Neutrophil (primary cell): Measurements from ENCODE around the gene NT5C2.

Experiments
- H3K27ac ChIP-seq: fragments of 200-600 bp; sonication (generic); 2 replicates; pipeline ENCODE4 v1.5.1; 2016; ENCODE audit warnings: mild to moderate bottlenecking, moderate library complexity
- H3K27me3 ChIP-seq: fragments of 200-600 bp; sonication (generic); 2 replicates; pipeline ENCODE4 v1.6.0; 2016; ENCODE audit warnings: mild to moderate bottlenecking
- H3K36me3 ChIP-seq: fragments of 200-600 bp; sonication (generic); 2 replicates; pipeline ENCODE4 v1.5.1; 2017
- H3K4me1 ChIP-seq, 2 experiments: fragments of 200-600 bp in 1 of 2; sonication (generic) in 1 of 2; 1 replicate in 1 of 2; 2 replicates in 1 of 2; pipeline versions ENCODE4 v1.5.1 to v1.6.1; 2013 to 2016; ENCODE audit warnings: low read depth in 1 of 2, low read length in 1 of 2, mild to moderate bottlenecking in 1 of 2, moderate library complexity in 1 of 2; ENCODE audit not compliant: control insufficient read depth in 1 of 2, insufficient read depth in 1 of 2
- H3K4me3 ChIP-seq, 2 experiments: fragments of 200-600 bp in 1 of 2; sonication (generic) in 1 of 2; 1 replicate in 1 of 2; 2 replicates in 1 of 2; pipeline ENCODE4 v1.5.1; 2013 to 2016; ENCODE audit warnings: low read depth in 1 of 2, low read length in 1 of 2, mild to moderate bottlenecking in 1 of 2, moderate library complexity in 1 of 2
- H3K9me3 ChIP-seq: fragments of 200-600 bp; sonication (generic); 2 replicates; pipeline ENCODE4 v1.5.1; 2016
- TF ChIP-seq, protein P1 (sequence below): fragments of 200-600 bp; sonication (generic); IDR thresholded peaks from 2 replicates; pipeline ENCODE4 v1.5.1; 2016; ENCODE audit warnings: antibody characterized with exemption

The NT5C2 gene

DNA sequence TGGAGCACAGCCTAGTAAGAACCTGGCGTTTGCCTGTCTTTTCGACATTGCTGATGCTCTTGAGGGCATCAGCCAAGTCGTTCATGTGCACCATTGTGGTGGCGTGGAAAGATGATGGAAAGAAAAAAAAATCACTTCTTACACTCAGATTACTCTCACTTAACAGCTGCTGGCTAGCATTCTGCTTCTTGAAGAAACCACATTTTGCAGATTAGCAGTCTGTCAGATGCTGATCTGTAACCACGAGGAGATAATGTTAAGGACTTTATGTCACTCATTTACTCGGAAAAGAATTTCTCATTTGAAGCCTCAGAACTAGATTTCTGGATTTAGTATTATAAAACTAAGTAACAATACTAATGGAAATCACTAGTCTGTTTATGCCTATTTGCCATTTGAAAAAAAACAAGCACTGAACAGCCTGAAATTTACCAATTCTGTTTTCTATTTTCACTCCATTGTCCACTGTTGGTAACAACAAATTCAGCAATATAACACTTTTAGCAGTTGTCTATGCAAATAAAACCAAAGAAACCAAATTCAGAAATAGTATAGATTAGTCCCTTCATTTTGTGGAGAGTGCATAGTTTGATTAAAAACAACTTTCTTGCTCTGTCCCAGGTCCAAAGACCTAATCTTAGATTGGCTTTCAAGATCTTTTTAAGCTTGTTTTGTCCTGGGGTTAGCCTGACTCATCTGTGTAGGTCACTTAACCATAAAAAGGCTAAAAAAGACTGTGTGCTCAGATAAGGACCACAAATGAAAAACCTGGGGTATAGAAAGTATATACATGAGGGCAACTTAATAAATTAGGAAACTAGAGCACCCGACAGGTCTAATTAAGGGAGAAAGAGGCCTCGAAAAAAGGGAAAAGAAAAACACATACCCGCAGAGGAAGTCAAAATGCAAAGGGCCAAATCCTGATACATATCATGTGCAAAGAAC is 67.5 kb downstream of the NT5C2 start:
- Histone ChIP-seq H3K27me3 (no peaks in the 10 kb centered on the region), H3K4me3 (no peak overlapping the region), H3K36me3 (peaks cover 36% of the 10 kb centered on the region), H3K9me3 (no peaks in the 10 kb centered on the region), H3K4me1 (peaks cover 0 to 6% of the 10 kb centered on the region in 2 experiments), H3K27ac (peak overlapping the region; percentile 13)
- TF ChIP-seq, protein P1, sequence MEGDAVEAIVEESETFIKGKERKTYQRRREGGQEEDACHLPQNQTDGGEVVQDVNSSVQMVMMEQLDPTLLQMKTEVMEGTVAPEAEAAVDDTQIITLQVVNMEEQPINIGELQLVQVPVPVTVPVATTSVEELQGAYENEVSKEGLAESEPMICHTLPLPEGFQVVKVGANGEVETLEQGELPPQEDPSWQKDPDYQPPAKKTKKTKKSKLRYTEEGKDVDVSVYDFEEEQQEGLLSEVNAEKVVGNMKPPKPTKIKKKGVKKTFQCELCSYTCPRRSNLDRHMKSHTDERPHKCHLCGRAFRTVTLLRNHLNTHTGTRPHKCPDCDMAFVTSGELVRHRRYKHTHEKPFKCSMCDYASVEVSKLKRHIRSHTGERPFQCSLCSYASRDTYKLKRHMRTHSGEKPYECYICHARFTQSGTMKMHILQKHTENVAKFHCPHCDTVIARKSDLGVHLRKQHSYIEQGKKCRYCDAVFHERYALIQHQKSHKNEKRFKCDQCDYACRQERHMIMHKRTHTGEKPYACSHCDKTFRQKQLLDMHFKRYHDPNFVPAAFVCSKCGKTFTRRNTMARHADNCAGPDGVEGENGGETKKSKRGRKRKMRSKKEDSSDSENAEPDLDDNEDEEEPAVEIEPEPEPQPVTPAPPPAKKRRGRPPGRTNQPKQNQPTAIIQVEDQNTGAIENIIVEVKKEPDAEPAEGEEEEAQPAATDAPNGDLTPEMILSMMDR: no peak

DNA sequence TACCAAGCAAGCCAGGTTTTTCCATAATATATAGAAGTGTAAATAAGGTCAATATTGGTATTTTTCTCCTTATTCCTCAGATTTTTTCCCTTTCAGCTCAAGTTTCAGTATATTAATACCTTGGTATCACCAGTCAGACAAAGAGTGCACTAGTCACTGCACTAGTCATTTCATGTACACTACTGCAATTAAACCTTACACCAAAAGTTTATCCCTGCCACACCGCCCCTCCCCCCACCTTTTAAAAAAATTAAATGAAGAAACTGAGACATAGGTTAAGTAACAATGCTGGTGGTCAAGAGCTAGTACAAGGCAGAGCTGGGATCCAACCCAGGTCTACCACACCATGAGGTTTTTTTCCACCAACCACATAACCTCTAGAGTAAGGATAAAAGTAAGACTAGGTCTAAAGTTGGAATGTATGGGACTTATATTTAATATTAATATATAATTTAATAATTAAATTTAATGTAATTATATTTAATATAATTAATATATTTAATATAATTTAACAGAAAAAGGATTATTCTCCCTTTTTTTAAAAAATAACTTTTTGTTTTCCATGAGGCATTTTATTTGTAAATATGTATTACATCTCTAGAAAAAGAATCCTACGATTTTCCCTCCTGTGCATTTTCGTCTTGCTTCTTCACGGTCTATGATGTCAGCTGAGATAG is 68.5 kb downstream of the NT5C2 start:
- H3K9me3 ChIP-seq: no peaks in the 10 kb centered on the region
- H3K4me1 ChIP-seq: peaks cover 0 to 6% of the 10 kb centered on the region in 2 experiments
- H3K27me3 ChIP-seq: no peaks in the 10 kb centered on the region
- peaks cover 36% of the 10 kb centered on the region for H3K36me3 ChIP-seq
- no peak overlapping the region for H3K4me3 ChIP-seq
- TF ChIP-seq, protein P1: no peak
- H3K27ac ChIP-seq: no peak overlapping the region

DNA sequence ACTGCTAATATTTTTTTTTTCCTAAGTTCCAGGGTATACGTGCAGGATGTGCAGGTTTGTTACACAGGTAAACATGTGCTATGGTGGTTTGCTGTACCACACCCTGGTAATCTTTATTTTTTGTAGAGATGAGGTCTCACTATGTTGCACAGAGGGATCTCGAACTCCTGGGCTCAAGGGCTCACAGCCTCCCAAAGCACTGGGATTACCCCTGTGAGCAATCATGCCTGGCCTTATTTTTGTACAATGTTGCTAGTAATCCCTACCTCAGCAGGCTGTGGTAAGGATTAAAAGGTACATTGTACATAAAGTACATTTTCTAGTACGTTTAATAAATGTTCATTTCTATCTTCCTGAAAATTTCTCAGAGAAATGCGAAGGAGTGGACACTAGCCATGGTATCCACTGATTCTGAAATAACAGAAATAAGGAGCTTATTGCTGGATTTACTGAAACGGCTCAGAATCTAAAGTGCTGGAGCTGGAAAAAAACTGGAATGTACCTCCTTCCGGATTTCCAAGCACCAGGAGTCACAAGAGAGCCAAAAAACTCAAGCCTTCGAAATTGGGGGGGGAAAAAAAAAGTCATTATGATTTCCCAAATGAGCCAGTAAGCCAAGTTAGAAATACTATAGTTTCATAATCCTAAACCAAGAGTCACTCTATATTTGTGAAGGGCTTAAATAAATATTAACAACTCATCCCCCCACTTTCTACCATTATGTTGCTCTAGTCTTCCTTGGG is 69.6 kb downstream of the NT5C2 start:
- Histone ChIP-seq H3K36me3 (peaks cover 43% of the 10 kb centered on the region), H3K27me3 (no peaks in the 10 kb centered on the region), H3K27ac (no peak overlapping the region), H3K4me1 (peaks cover 0 to 6% of the 10 kb centered on the region in 2 experiments), H3K4me3 (no peak overlapping the region), H3K9me3 (no peaks in the 10 kb centered on the region)
- TF ChIP-seq, protein P1: no peak

DNA sequence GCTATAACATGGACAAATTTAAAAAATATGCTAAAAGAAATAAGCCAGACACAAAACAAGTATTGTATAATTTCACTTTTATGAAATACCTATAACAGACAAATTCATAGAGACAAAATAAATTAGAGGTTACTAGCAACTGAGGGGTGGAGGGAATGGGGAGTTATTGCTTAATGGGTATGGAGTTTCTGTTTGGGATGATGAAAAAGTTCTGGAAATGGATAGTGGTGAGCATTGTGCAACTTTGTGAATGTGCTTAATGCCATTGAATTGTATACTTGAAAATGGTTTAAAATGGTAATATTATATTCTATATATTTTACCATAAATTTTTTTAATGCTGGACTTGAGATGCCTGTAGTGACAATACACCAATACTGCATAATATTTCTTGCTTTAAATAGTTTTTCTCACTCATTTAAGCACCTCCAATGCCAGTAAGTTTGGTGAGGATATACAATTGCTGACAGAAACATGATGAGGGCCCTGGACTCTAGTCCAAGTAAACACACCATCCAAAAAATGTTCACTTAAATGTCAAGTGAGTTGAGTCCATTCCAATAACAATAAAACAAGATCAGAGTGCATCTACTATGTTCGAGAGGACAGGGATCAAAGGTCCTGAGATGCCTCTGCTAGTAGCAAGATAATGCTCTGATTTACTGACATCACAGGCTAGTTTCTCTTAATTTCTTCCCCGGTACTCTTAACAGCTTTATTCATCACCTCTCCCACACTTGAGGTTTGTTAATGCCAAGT is 71.9 kb downstream of the NT5C2 start:
- no peak overlapping the region for H3K4me3 ChIP-seq
- peaks cover 32% of the 10 kb centered on the region for H3K36me3 ChIP-seq
- TF ChIP-seq, protein P1: no peak
- H3K9me3 ChIP-seq: no peaks in the 10 kb centered on the region
- no peaks in the 10 kb centered on the region for H3K27me3 ChIP-seq
- H3K4me1 ChIP-seq: peaks cover 0 to 6% of the 10 kb centered on the region in 2 experiments
- H3K27ac ChIP-seq: peak overlapping the region; percentile 39

DNA sequence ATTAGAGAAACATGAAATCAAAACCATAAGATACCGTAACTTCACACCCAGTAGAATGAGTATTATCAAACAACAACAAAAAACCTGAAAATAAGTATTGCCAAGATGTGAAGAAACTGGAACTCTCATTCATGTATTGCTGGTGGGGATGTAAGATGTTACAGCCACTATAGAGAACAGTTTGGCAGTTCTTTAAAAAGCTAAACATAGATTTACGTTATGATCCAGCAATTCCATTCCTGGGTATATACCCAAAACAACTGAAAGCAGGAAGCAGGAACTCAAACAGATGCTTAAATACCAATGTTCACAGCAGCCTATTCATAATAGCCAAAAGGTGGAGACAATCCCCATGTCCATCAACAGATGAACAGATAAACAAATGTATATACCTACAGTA is 72.5 kb downstream of the NT5C2 start:
- H3K36me3 ChIP-seq: peaks cover 31% of the 10 kb centered on the region
- H3K4me3 ChIP-seq: no peak overlapping the region
- no peaks in the 10 kb centered on the region for H3K9me3 ChIP-seq
- TF ChIP-seq, protein P1: no peak
- H3K27me3 ChIP-seq: no peaks in the 10 kb centered on the region
- H3K27ac ChIP-seq: peak overlapping the region; percentile 39
- H3K4me1 ChIP-seq: peaks cover 0 to 6% of the 10 kb centered on the region in 2 experiments
